Gastrocnemius medialis (tissue), 4 donors: ENCODE results near the gene FTCD. TPM values are rescaled to one million over a fixed set of nuclear protein-coding genes. Genes with fewer than 3 reads are reported as not detected.

Experiments used
- ATAC-seq, 2 donors: fragments of 150-250 bp; one replicate each; pipeline ENCODE4 v1.9.1; 2016
- DNase-seq, 2 donors: peaks; one replicate each; pipeline ENCODE4 v3.0.0-alpha.2; 2019
- H3K27ac ChIP-seq, 4 donors: fragments of 200-600 bp; sonication (generic); 1 replicate in 1 of 4; 2 replicates in 3 of 4; pipeline ENCODE4 v1.5.1; 2016 to 2018; ENCODE audit warnings: mild to moderate bottlenecking in 2 of 4, moderate library complexity in 1 of 4
- H3K27me3 ChIP-seq, 3 donors: fragments of 200-600 bp; sonication (generic) in 2 of 3; 1 replicate in 1 of 3; 2 replicates in 2 of 3; pipeline versions ENCODE4 v1.5.1 to v1.6.0; 2016 to 2019; ENCODE audit warnings: mild to moderate bottlenecking in 1 of 3, moderate library complexity in 1 of 3
- H3K36me3 ChIP-seq, 2 donors: fragments of 200-600 bp; sonication (generic) in 1 of 2; one replicate each; pipeline ENCODE4 v1.5.1; 2017 to 2018
- H3K4me1 ChIP-seq, 2 donors: fragments of 200-600 bp; sonication (generic) in 1 of 2; one replicate each; pipeline ENCODE4 v1.5.1; 2016 to 2017; ENCODE audit warnings: mild to moderate bottlenecking in 2 of 2
- H3K4me3 ChIP-seq, 4 donors: fragments of 200-600 bp; sonication (generic) in 3 of 4; 1 replicate in 1 of 4; 2 replicates in 3 of 4; pipeline ENCODE4 v1.5.1; 2016 to 2019; ENCODE audit warnings: mild to moderate bottlenecking in 2 of 4
- H3K9me3 ChIP-seq, 3 donors: fragments of 200-600 bp; sonication (generic) in 2 of 3; 1 replicate in 1 of 3; 2 replicates in 2 of 3; pipeline ENCODE4 v1.5.1; 2016 to 2019
- POLR2A ChIP-seq, 2 donors: fragments of 450-650 bp; IDR thresholded peaks; one replicate each; pipeline ENCODE4 v1.6.1; 2017; ENCODE audit warnings: antibody characterized with exemption in 2 of 2, mild to moderate bottlenecking in 2 of 2, moderate library complexity in 2 of 2
- in situ Hi-C, 4 donors: fragments of 200-750 bp; cut with MboI; loops; one replicate each; pipeline versions ENCODE4 v1.15.0 to v1.8.0; 2017; ENCODE audit warnings: low sequenced_read_pairs in 4 of 4
- intact Hi-C: fragments of 100-400 bp; cut with DNase I; formaldehyde crosslinking; loops from one replicate; pipeline ENCODE4 v1.15.1; 2023; ENCODE audit warnings: low total_unique reads
- total RNA-seq, 4 donors: library from RNA; depleted of rRNA; stranded (reverse); fragments of >200 nt; gene quantifications; one replicate each; pipeline versions ENCODE4 v1.1.0 to v1.2.3, GENCODE V29; 2016
- TF ChIP-seq, protein P1 (sequence below), 5 experiments: fragments of 450-650 bp in 3 of 5; fragments of 200-600 bp in 2 of 5; sonication (generic) in 2 of 5; IDR thresholded peaks in 4 of 5; conservative IDR thresholded peaks in 1 of 5; 1 replicate in 4 of 5; 2 replicates in 1 of 5; pipeline ENCODE4 v1.5.1; 2016 to 2019; ENCODE audit warnings: antibody characterized with exemption in 5 of 5, mild to moderate bottlenecking in 3 of 5, moderate library complexity in 3 of 5

Gene FTCD
- total RNA-seq, 4 donors from 2014 or later: 0.33 to 0.95 TPM; not detected in 2

DNA sequence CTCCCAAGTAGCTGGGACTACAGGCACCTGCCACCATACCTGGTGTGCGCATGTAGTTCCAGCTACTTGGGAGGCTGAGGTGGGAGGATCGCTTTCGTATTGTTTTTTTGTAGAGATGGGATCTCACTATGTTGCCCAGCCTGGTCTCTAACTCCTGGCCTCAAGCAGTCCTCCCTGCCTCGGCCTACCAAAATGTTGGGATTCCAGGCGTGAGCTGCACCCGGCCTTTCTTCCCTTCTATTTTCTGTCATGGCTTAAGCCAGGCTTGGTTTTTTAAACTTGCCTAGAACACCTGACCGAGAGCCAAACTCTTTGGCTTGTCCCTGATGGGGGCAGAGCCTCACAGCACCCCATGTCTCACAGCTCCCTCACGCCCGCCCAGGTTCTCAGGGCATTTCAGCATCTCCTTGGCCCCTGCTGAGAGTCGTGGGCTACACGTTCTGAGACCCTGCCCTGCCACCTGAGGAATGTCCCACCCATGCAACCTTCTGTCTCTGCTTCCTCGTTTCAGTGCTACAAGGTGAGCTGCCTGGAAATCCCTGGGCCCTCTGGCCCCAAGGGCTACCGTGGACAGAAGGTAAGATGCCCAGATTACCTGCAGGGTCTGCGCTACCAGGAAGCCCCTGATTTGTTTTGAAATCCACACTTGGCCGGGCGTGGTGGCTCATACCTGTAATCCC, 41.7 kb downstream of the FTCD start:
- Histone ChIP-seq H3K27ac (no peak overlapping the region), H3K36me3 (peaks cover 0 to 14% of the 10 kb centered on the region in 2 donors), H3K9me3 (no peaks in the 10 kb centered on the region), H3K27me3 (no peaks in the 10 kb centered on the region), H3K4me3 (no peak overlapping the region), H3K4me1 (peaks cover 0 to 7% of the 10 kb centered on the region in 2 donors)
- ATAC-seq (no peak), DNase-seq (peak; percentile 1 to 9)
- TF ChIP-seq, protein P1, sequence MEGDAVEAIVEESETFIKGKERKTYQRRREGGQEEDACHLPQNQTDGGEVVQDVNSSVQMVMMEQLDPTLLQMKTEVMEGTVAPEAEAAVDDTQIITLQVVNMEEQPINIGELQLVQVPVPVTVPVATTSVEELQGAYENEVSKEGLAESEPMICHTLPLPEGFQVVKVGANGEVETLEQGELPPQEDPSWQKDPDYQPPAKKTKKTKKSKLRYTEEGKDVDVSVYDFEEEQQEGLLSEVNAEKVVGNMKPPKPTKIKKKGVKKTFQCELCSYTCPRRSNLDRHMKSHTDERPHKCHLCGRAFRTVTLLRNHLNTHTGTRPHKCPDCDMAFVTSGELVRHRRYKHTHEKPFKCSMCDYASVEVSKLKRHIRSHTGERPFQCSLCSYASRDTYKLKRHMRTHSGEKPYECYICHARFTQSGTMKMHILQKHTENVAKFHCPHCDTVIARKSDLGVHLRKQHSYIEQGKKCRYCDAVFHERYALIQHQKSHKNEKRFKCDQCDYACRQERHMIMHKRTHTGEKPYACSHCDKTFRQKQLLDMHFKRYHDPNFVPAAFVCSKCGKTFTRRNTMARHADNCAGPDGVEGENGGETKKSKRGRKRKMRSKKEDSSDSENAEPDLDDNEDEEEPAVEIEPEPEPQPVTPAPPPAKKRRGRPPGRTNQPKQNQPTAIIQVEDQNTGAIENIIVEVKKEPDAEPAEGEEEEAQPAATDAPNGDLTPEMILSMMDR (IDR thresholded peaks at IDR 0.05 in 4 of 5, conservative IDR thresholded peaks at IDR 0.05 in 1 of 5): no peak
- TF ChIP-seq POLR2A (IDR thresholded peaks at IDR 0.05): no peak
- in situ Hi-C loops: loop anchor here in 2 of 4 donors (25.0 kb wide), 1 partner anchor 151 kb away; no protein-coding TSS in a partner anchor
- intact Hi-C loops: loop anchor here (5.0 kb wide), 1 partner anchor 141 kb away; no protein-coding TSS in a partner anchor

GRCh38 chr21:46112725-46113215, 42.6 kb downstream of the FTCD start:
- intact Hi-C loops: loop anchor here (5.0 kb wide), 1 partner anchor 140 kb away; no protein-coding TSS in a partner anchor
- H3K27me3 ChIP-seq: no peaks in the 10 kb centered on the region
- in situ Hi-C loops: loop anchor here in 2 of 4 donors (25.0 kb wide), 1 partner anchor 150 kb away; no protein-coding TSS in a partner anchor
- H3K4me3 ChIP-seq: no peak overlapping the region
- DNase-seq (peak; percentile 0 to 9), ATAC-seq (no peak)
- TF ChIP-seq, protein P1 (IDR thresholded peaks at IDR 0.05 in 4 of 5, conservative IDR thresholded peaks at IDR 0.05 in 1 of 5): no peak
- TF ChIP-seq POLR2A (IDR thresholded peaks at IDR 0.05): no peak
- no peak overlapping the region for H3K27ac ChIP-seq
- no peaks in the 10 kb centered on the region for H3K9me3 ChIP-seq
- H3K36me3 ChIP-seq: peaks cover 0 to 14% of the 10 kb centered on the region in 2 donors
- H3K4me1 ChIP-seq: peaks cover 0 to 7% of the 10 kb centered on the region in 2 donors

DNA sequence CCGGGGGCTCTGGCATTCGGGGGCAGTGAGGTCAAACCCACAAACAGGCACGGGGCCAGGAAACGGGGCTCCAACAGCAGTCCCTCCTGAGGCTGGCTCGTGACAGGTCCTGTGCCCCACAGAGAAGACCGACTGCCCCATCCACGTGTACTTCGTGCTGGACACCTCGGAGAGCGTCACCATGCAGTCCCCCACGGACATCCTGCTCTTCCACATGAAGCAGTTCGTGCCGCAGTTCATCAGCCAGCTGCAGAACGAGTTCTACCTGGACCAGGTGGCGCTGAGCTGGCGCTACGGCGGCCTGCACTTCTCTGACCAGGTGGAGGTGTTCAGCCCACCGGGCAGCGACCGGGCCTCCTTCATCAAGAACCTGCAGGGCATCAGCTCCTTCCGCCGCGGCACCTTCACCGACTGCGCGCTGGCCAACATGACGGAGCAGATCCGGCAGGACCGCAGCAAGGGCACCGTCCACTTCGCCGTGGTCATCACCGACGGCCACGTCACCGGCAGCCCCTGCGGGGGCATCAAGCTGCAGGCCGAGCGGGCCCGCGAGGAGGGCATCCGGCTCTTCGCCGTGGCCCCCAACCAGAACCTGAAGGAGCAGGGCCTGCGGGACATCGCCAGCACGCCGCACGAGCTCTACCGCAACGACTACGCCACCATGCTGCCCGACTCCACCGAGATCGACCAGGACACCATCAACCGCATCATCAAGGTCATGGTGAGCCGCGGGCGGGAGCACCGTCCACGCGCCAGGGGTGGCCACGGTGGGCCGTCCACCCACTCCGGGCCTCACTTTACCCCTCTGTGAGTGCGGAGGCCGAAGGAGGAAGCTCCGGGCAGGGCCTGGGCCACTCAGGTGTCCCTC, 43.3 kb downstream of the FTCD start:
- intact Hi-C loops (loop anchor here (5.0 kb wide), 1 partner anchor 140 kb away; no protein-coding TSS in a partner anchor), in situ Hi-C loops (loop anchor here in 2 of 4 donors (25.0 kb wide), 1 partner anchor 150 kb away; no protein-coding TSS in a partner anchor)
- TF ChIP-seq, protein P1 (IDR thresholded peaks at IDR 0.05 in 4 of 5, conservative IDR thresholded peaks at IDR 0.05 in 1 of 5): no peak
- TF ChIP-seq POLR2A (IDR thresholded peaks at IDR 0.05): no peak
- Histone ChIP-seq H3K4me3 (no peak overlapping the region), H3K9me3 (no peaks in the 10 kb centered on the region), H3K4me1 (peaks cover 0 to 7% of the 10 kb centered on the region in 2 donors), H3K36me3 (peaks cover 0 to 14% of the 10 kb centered on the region in 2 donors), H3K27me3 (no peaks in the 10 kb centered on the region), H3K27ac (no peak overlapping the region)
- peak; percentile 0 to 8 for DNase-seq
- ATAC-seq: no peak

GRCh38 chr21:46111193-46111571, 44.2 kb downstream of the FTCD start:
- Histone ChIP-seq H3K36me3 (peaks cover 0 to 14% of the 10 kb centered on the region in 2 donors), H3K4me3 (no peak overlapping the region), H3K9me3 (no peaks in the 10 kb centered on the region), H3K27ac (no peak overlapping the region), H3K27me3 (no peaks in the 10 kb centered on the region), H3K4me1 (peaks cover 0 to 7% of the 10 kb centered on the region in 2 donors)
- no peak for ATAC-seq
- intact Hi-C loops: loop anchor here (5.0 kb wide), 1 partner anchor 139 kb away; no protein-coding TSS in a partner anchor
- in situ Hi-C loops: loop anchor here in 2 of 4 donors (25.0 kb wide), 1 partner anchor 149 kb away; no protein-coding TSS in a partner anchor
- TF ChIP-seq, protein P1 (IDR thresholded peaks at IDR 0.05 in 4 of 5, conservative IDR thresholded peaks at IDR 0.05 in 1 of 5): no peak
- no peak for TF ChIP-seq POLR2A (IDR thresholded peaks at IDR 0.05)
- peak in 1 of 2 donors; percentile 5 for DNase-seq
